Superior temporal gyrus (tissue), 1 donor: ENCODE data around the gene COX19.
"Not testable (repeated sequence)": the region's sequence is repeated elsewhere in the genome, so short reads cannot be mapped to it uniquely, and the experiment has no call there.

Experiments
- DNase-seq: peaks from one replicate; pipeline ENCODE4 v3.0.0-alpha.2; 2016; ENCODE audit errors: extremely low spot score

COX19 gene

DNA sequence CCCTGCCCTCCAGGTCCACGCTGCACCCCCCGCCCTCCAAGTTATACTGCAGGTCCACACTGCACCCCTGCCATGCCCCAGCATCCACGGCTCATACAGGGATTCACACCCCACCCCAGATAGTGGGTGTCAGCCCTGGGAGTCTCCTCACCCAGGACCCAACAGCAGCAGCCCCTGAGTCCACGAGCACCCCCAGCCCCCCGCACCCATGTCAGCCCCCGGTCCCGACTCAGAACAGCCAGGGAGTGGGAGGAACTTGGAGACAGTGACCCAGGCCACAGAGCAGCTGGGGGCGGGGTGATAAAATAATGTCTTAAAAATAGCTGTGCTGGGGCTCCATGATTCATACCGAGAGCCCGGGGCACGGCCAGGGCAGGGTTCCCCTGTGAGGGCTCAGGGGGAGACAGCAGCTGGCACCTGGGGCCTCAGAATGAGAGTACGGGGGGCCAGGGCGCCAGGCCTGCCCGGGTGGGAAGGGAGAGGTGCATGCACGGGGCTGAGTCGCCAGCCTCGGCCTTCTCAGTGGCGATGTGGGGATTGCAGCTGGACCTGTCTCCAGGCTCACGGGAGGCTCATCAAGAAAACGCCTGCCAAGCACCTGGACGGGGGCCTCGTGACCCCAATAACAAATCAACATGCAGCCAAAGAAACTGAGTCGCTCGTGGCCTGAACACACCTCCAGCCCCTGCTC lies 50.7 kb downstream of the COX19 start:
- no peak for DNase-seq

DNA sequence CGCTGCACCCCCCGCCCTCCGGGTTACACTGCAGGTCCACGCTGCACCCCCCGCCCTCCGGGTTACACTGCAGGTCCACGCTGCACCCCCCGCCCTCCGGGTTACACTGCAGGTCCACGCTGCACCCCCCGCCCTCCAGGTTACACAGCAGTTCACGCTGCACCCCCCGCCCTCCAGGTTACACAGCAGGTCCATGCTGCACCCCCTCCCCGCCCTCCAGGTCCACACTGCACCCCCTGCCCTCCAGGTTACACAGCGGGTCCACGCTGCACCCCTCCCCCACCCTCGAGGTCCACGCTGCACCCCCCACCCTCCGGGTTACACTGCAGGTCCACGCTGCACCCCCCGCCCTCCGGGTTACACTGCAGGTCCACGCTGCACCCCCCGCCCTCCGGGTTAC lies 51.3 kb downstream of the COX19 start:
- not testable (repeated sequence) for DNase-seq

DNA sequence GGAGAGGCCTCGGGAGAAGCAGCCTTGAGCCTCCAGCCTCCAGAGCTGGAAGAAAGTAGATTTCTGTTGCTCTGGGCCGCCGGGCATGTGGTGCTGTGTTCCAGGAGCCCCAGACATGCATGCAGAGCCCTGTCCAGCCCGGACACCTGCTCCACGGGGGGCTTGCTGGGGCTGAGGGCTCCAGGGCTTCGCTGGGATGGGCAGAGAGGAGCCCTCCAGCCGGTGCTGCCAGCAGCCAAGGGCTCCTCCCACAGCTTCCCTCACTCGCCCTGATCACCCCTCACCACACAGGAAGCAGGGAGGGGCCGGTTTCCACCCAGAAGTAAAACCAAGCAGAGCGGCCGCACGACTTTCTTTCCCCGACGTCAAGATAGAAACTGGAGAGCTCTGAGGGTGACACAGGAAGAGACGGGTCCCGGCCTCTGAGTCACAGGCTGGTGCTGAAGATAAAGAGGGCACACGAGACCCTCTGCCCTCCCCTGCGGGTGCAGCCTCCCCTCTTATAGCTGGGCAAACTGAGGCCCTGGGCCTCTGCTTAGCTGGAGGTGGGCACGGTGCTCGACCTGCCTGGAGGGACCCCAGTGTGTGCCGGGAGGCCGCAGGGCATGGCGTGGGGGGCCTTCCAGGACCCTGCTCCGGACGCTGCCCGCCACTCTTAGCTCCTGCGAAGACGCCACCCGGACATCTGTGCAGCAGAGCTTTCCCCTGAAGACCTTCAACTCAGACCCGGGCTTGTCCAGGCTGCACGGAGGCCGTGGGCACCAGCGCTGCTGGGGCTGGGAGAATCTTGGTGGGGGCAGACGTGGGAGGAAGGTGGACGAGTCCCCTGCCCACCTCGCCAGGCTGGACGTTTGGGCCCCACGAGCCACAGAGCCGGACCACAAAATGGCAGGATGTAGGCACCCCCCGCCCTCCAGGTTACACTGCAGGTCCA lies 52.0 kb downstream of the COX19 start:
- no peak for DNase-seq

DNA sequence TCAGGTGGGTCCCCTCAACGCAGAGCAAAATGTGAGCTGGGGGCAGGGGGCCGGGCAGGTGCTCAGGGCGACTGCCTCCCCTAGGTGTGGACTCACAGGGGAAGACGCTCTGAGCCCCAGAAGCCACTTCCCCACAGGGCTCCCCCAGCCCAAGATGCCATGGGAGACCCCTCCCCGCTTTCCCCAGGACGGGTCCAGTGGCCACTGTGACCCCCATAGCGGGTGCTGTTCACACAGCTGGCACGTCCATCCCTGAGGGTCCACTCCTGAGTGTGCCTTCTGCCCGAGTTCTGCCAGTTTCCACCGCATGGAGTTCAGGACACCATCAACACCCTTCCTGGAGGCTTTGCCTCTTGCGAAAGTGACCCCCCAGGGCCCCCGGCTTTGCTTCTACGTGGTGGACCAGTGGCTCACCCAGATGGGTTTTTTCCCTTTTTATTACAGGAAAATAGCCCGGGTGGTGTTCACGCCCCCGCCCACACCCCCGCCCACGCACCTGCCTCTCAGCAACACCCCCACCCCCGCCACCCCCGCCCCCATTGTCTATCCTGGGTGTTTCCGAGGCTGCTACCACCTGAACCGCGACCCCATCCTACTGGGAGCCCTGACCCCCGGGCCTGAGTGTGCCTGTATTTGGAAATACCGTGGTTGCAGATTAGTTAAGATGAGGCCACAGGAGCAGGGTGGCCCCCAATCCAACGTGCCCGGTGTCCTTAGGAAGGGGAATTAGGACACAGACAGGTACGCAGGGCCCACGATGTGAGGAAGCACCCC lies 52.8 kb downstream of the COX19 start:
- no peak for DNase-seq

DNA sequence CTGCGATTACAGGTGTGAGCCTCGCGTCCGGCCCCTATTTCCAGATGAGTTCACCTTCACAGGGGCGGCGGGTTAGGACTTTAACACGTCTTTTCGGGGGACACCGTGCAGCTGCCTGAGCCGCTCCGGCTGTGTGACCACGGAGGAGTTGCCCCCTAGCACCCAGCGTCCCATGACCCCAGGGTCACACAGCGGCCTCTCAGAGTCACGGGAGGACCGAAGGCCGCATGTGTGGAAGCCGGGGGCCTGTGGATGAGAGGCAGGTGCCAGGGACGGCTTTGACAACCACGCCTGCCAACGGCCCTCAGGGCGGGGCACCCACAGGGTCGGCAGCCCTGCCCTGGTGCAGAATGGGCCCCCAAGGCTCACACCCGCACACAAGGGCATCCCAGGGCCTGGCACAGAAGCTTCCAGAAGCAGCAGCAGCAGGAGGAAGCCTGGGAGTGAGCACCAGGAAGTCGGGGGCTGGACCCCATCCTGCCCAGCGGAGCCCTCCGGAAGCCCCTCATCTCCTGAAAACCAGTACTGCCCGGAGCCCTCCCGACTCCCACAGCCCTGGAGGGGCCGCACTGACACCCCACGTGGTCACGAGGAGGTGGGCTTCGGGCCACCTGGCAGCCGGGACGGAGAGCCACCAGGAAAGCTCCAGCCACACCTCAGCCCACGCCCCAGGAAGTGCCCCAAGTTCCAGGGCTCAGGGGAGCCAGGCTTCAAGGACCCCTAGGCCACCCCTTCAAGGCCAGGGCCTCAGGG lies 53.6 kb downstream of the COX19 start:
- DNase-seq = no peak

DNA sequence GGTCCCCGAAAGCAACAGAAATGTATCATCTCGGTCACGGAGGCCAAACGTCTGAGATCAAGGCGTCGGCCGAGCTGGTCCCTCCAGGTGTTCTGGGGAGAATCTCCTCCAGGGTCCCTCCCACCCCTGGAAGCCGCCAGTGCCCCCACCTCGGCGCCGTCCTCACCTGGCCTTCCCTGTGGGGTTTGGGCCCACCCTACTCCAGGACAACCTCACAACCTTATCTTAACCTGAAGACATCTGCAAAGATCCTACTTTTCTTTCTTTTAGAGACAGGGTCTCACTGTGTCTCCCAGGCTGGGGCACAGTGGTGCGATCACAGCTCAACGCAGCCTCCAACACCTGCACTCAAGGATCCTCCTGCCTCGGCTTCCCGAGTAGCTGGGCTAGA lies 54.3 kb downstream of the COX19 start:
- DNase-seq = no peak

DNA sequence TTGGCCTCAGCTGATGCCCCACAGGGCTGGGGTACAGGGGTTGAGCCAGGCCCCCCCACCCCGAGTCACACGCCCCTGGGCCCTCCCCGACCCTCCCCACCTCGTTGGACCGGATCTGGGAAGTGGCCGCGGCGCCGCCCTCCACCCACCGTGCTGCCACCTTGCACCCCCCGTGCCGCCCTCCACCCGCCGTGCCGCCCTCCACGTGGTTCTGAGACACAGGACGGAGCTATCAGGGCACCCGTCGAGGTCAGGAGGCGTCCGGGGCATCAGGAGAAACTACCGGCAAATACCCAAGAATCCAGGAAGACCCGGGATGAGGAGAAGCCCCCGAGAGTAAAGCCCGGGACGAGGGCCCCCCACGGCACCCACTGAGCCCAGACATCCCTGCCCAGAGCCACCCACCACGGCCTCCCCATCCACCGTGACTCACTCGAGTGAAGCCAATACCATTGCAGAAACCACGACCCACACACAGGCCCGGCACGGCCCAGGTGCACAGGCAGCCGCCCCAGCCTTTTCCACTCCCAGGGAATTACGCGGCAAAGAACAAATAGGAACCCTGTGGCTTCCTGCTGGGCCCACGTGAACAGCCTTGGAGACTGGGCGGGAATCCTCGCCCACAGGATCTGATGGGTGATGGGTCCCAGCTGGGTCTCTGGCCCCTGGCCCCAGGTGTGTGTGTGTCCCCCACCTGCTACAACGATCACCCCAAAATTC lies 54.8 kb downstream of the COX19 start:
- no peak for DNase-seq

- no peak for DNase-seq
Observed at GRCh38 chr7:919924-920341, 55.4 kb downstream of the COX19 start.

- no peak for DNase-seq
Observed at GRCh38 chr7:919114-919442, 56.3 kb downstream of the COX19 start.

DNA sequence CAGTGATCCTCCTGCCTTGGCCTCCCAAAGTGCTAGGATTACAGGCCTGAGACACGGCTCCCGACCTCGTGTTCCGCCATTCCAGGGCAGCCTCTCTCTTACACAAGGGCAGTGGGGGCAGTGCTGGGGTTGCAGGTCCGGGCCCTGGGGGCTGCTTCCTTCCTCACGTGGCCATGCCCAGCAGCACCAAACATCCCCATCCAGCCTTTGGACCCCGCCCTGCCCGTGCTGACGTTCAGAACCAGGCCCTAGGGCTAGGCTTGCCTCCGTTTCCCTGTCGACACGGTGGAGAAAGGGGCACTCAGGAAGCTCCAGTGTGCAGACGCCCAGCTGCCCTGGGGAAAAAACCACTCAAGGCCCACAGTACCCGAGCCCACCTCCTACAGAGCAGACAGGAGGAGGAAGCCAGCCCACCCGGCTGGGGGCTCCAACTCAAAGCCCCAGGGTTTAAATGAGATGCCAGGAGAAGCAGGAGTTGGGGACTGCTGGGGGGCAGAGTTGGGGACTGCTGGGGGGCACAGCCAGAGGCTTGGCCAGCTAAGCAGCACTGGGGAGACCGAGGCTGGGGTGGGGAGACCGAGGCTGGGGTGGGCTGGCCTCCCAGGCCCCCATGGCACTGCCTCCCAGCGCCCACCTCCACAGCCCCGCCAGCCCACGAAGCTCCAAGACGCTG lies 56.8 kb downstream of the COX19 start:
- DNase-seq = no peak

GRCh38 chr7:918118-918425 lies 57.3 kb downstream of the COX19 start:
- DNase-seq = no peak

DNA sequence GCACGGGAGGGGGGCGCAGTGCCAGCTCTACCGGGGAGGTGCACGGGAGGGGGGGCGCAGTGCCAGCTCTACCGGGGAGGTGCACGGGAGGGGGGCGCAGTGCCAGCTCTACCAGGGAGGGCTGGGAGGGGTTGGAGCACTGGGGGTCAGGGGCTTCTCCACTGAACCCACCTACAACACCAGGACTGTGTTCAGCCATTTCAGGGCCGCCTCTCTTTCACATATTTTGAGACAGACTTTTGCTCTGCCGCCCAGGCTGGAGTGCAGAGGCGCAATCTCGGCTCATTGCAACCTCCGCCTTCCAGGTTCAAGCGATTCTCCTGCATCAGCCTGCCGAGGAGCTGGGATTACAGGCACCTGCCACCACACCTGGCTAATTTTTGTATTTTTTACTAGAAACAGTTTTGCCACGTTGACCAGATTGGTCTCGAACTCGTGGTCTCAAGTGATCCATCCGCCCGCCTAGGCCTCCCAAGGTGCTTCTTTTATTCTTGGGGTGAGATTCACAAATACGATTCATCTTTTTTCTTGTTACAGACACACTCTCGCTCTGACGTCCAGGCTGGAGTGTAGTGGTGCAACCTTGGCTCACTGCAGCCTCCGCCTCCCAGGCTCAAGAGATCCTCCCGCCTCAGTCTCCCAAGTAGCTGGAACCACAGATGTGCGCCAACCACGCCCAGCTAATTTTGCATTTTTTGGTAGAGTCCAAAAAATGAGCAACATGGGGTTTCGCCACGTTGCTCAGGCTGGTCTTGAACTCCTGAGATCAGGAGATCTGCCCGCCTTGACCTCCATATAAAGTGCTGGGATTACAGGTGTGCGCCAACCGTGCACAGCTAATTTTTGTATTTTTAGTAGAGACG lies 57.9 kb downstream of the COX19 start:
- DNase-seq = no peak

DNA sequence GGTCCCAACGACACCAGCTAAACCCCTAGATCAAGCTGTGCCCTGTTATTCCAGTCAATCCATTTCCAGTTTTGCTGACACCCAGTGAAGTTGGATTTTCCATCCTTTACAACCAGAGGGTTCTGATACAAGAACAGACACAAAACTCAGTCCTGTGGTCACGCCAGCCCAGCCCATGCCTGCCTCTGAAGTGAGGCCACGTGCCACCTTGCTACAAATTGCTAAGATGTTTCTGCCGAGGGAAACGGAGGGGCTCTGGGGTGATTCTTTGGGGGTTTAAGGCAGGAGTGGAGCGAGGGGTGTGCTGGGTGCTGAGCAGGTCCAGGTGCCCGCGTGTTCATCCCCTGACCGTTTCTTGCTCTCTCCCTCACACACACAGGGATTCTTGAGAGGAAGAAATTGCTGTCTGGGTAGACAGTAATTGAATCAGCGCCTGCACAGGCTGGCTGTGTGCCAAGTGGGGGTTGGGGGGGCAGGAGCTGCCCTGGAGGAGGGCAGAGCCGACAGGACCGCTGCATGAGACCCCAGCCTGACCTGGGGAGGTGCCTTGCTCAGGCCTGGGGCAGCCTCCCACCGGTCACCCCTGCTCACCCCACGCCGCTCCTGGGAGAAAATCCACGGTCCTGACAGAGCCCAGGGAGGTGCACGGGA lies 58.9 kb downstream of the COX19 start:
- no peak for DNase-seq
